NB4 (cell line): Measurements from ENCODE around the gene HTR3B.
A peak's percentile ranks its signal among the peaks of the same experiment; 100 is the strongest.

Experiments used
- DNase-seq: peaks from one replicate; pipeline ENCODE4 v3.0.0; 2010; ENCODE audit warnings: low read depth
- H3K4me3 ChIP-seq: one replicate; pipeline ENCODE4 v1.5.1; 2011; ENCODE audit warnings: mild to moderate bottlenecking, low read depth, low read length, moderate library complexity
- CTCF ChIP-seq: IDR thresholded peaks from one replicate; pipeline ENCODE4 v1.5.1; 2012; ENCODE audit warnings: low read depth, low read length
- MAX ChIP-seq: IDR thresholded peaks from 2 replicates; pipeline ENCODE4 v1.6.1; 2011; ENCODE audit warnings: low read depth, low read length
- MYC ChIP-seq: IDR thresholded peaks from 2 replicates; pipeline ENCODE4 v1.6.1; 2011; ENCODE audit warnings: low read depth, low read length
- POLR2A ChIP-seq: IDR thresholded peaks from 2 replicates; pipeline ENCODE4 v1.6.1; 2011; ENCODE audit warnings: mild to moderate bottlenecking; ENCODE audit not compliant: insufficient read length; ENCODE audit errors: extremely low read depth

HTR3B gene

DNA sequence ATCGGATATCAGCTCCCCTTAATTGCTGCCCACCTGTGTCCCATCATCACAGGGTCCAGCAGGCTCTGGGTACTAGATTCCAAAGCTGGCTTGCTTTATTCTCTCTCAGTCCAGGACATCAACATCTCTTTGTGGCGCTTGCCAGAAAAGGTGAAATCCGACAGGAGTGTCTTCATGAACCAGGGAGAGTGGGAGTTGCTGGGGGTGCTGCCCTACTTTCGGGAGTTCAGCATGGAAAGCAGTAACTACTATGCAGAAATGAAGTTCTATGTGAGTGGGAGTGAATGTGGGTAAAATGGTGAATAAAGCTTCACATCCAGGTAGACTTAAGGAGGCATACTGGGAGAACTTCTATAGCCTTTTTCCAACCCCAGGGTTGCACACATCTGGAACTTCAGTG is 81.3 kb downstream of the HTR3B start:
- no peak overlapping the region for H3K4me3 ChIP-seq
- no peak for TF ChIP-seq MAX
- no peak for TF ChIP-seq MYC
- no peak for TF ChIP-seq CTCF
- TF ChIP-seq POLR2A: no peak
- no peak for DNase-seq

DNA sequence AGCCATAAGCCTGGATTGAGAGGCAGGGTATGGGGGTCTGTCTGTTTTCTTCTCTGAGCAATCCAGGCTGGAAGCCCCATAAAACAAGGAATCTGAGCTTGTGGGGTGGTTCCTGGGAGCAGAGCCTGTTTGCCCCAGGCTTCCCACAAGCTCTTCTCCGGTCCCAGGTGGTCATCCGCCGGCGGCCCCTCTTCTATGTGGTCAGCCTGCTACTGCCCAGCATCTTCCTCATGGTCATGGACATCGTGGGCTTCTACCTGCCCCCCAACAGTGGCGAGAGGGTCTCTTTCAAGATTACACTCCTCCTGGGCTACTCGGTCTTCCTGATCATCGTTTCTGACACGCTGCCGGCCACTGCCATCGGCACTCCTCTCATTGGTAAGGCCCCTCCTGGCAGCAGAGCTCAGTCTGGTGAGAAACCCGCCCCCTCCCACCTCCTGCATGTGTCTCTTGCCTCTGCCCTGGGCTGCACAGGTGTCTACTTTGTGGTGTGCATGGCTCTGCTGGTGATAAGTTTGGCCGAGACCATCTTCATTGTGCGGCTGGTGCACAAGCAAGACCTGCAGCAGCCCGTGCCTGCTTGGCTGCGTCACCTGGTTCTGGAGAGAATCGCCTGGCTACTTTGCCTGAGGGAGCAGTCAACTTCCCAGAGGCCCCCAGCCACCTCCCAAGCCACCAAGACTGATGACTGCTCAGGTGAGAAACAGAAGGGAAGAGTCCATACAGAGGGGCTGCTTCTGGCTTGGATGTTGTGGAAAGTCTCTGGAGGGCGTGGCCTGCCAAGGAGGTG is 82.0 kb downstream of the HTR3B start:
- TF ChIP-seq CTCF: no peak
- TF ChIP-seq POLR2A: no peak
- no peak for TF ChIP-seq MYC
- no peak for TF ChIP-seq MAX
- H3K4me3 ChIP-seq: no peak overlapping the region
- DNase-seq: no peak

- no peak overlapping the region for H3K4me3 ChIP-seq
- TF ChIP-seq MAX: no peak
- no peak for TF ChIP-seq POLR2A
- no peak for TF ChIP-seq CTCF
- no peak for TF ChIP-seq MYC
- no peak for DNase-seq
These were observed 84.8 kb downstream of the HTR3B start for GRCh38 chr11:113989381-113989780.

DNA sequence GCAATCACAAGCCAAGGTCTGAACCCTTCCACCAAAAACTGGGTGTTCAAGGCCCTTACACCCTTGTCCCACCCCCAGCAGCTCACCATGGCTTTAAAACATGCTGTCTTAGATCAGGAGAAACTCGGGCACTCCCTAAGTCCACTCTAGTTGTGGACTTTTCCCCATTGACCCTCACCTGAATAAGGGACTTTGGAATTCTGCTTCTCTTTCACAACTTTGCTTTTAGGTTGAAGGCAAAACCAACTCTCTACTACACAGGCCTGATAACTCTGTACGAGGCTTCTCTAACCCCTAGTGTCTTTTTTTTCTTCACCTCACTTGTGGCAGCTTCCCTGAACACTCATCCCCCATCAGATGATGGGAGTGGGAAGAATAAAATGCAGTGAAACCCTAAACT is 85.3 kb downstream of the HTR3B start:
- no peak overlapping the region for H3K4me3 ChIP-seq
- no peak for DNase-seq
- TF ChIP-seq MYC (no peak), CTCF (no peak), POLR2A (no peak), MAX (no peak)

GRCh38 chr11:113991170-113991569 is 86.6 kb downstream of the HTR3B start:
- no peak overlapping the region for H3K4me3 ChIP-seq
- DNase-seq: peak; percentile 53
- TF ChIP-seq MYC: no peak
- TF ChIP-seq MAX: no peak
- TF ChIP-seq POLR2A: no peak
- TF ChIP-seq CTCF: no peak
